Gastroesophageal sphincter (tissue), 3 donors: Measurements from ENCODE around the gene RNF26.

Experiments used
- POLR2AphosphoS5 ChIP-seq: sonication (generic); formaldehyde crosslinking; IDR thresholded peaks from one replicate; pipeline ENCODE4 v1.6.1; 2017; ENCODE audit warnings: antibody characterized with exemption
- TF ChIP-seq, protein P1 (sequence below), 4 experiments: fragments of 200-600 bp in 2 of 4; fragments of 450-650 bp in 2 of 4; sonication (generic) in 1 of 4; IDR thresholded peaks; one replicate each; pipeline ENCODE4 v1.5.1; 2017 to 2019; ENCODE audit warnings: antibody characterized with exemption in 4 of 4, mild to moderate bottlenecking in 2 of 4, moderate library complexity in 2 of 4

DNA sequence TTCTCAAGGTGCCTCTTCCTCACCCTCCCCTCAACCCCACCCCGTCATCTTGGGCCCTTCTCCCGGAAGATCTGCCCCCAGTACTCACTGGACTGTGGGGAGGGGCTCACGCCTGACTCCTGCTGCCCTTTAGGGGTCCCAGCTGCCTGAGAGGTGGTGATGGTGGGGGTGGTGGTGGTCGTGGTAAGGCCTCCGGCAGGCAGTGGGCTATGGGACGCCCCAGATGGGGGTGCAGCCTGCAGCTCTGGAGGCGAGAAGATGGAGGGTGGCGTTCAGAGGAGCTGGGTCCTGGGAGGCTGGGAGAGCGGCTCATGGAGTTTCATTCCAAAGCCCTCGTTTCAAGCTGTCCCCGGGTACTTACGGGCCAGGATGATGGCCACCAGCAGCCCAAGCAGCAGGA lies 11.4 kb downstream of the RNF26 start:
- TF ChIP-seq, protein P1, sequence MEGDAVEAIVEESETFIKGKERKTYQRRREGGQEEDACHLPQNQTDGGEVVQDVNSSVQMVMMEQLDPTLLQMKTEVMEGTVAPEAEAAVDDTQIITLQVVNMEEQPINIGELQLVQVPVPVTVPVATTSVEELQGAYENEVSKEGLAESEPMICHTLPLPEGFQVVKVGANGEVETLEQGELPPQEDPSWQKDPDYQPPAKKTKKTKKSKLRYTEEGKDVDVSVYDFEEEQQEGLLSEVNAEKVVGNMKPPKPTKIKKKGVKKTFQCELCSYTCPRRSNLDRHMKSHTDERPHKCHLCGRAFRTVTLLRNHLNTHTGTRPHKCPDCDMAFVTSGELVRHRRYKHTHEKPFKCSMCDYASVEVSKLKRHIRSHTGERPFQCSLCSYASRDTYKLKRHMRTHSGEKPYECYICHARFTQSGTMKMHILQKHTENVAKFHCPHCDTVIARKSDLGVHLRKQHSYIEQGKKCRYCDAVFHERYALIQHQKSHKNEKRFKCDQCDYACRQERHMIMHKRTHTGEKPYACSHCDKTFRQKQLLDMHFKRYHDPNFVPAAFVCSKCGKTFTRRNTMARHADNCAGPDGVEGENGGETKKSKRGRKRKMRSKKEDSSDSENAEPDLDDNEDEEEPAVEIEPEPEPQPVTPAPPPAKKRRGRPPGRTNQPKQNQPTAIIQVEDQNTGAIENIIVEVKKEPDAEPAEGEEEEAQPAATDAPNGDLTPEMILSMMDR (IDR thresholded peaks at IDR 0.05): no peak
- TF ChIP-seq POLR2AphosphoS5: no peak
